ENCODE data around the gene TMEM120A. TPM values are rescaled to one million over a fixed set of nuclear protein-coding genes. Genes with fewer than 3 reads are reported as not detected.
A peak's percentile ranks its signal among the peaks of the same experiment; 100 is the strongest.
"Not testable (repeated sequence)": the region's sequence is repeated elsewhere in the genome, so short reads cannot be mapped to it uniquely, and the experiment has no call there.

TMEM120A gene
- 56.4 and 197 TPM in 2 replicates for total RNA-seq

DNA sequence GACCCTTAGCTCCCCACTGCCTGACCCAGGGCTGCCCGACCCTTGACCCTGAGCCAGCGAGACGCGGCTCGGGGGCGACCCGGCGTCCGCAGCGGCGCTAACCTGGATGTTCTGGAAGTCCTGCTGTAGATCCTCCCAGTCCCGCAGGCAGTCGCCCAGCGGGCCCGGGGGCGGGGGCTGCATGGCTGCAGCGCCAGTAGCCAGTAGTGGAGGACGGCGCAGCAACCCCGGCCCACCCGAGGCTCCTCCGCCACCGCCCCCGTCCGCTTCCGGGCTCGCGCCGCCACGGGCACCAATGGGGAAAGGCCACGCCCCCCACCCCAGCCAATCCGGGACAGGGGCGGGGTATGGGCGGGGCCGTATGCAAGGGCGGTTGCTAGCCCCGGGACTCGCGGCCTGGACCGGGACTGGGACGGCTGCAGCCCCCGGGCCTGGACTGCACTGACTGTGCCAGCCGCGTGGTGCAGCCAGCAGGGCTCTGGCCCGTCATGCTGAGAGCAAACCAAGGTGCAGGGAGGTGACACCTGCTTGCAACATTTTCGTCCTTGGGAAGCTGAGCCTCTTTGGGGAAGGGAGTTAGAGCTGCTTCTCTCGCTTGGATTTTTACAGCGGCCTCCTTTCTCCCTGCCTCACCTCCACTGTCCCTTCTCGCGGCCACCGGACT is at the start of gene TMEM120A:
Gene TMEM120A, minus strand, starts transcription at position 208 of the 664 bp plus-strand sequence. Its CDS starts 25 bp downstream, at position 183.
- DNase-seq (ENCODE audit: low read depth in 2 of 2) = peak; percentile 93 to 98

DNA sequence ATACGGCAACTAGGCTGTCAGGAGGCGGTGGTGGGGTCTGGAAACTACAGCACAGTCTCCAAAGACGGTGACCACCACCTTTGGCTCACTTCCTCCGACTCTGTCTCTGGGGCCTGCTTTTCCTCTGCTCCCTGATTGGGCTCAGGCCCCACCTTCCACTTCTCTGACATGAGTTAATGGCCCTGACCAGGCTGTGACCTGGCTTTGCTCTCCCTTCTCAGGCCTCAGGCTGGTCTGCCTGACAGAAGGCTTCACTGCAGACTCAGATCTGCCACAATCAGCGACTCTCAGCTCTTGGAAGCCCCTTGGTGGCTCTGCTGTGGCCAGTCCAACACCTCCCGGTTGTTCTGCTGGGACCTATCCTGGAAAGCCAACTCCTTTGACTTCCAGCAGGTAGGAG is 45.7 kb upstream of the TMEM120A start:
- no peak for DNase-seq (ENCODE audit: low read depth in 2 of 2)

DNA sequence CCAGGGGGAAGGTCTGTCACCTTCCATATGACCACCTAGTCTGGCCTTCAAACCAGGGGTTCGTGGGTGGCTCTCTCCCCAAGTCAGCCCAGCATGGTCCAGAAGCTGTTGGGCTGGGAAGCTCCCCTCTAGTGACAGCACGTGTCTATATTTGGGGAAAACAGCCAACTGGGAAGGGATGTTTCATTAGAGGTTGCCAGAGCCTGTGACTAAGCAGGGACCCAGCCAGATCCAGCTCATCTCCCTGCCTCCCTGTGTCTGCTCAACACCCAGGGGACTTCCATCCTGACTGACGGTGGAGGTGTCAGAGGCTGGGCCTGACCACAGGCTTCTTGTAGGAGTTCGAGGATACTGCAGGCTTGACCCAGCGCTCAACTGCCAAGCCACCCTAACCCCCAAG is 42.9 kb upstream of the TMEM120A start:
- peak in 1 of 2 donors; percentile 20 for DNase-seq (ENCODE audit: low read depth in 2 of 2)

DNA sequence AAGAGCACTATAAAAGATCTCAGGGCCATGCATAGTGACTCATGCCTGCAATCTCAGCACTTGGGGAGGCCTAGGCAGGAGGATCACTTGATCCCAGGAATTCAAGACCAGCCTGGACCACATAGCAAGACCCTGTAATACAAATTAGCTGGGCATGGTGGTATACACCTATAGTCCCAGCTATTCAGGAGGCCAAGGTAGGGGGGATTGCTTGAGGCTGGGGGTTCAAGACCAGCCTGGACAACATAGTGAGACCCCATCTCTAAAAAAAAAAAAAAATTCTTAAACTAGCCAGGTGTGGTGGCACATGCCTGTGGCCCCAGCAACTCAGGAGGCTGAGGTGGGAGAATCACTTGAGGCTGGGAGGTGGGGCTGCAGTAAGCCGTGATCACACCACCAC is 37.6 kb upstream of the TMEM120A start:
- DNase-seq (ENCODE audit: low read depth in 2 of 2) = no peak

DNA sequence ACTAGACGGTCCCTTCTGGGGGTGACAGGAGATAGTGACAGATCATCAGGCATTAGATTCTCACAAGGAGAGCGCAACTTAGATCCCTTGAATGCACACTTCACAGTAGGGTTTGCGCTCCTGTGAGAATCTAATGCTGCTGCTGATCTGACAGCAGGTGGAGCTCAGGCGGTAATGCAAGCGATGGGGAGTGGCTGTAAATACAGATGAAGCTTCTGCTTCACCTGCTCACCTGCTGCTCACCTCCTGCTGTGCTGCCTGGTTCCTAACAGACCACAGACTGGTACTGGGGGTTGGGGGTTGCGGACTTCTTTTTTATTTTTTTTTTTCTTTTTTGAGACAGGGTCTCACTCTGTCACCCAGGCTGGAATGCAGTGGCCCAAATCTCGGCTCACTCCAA is 35.3 kb upstream of the TMEM120A start:
- not testable (repeated sequence) for DNase-seq (ENCODE audit: low read depth in 2 of 2)

DNA sequence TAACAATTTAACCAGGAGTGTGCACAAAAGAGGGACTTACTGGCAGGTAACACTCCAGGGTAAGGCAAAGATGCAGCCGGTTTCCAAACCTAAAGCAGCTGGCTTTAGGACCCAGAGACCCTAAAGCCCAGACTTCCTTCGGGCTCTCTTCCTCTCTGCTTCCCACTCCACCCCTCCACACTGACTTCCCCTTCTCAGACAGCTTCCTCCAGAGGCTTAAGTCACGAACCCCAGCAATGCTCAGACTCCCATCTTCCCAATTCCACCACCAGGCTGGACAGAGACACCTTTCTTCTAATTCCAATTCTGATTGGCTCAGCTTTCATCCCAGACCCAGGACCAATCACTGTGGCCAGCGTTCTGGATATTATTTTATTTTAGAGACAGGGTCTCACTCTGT is 28.6 kb upstream of the TMEM120A start:
- peak in 1 of 2 donors; percentile 24 for DNase-seq (ENCODE audit: low read depth in 2 of 2)

DNA sequence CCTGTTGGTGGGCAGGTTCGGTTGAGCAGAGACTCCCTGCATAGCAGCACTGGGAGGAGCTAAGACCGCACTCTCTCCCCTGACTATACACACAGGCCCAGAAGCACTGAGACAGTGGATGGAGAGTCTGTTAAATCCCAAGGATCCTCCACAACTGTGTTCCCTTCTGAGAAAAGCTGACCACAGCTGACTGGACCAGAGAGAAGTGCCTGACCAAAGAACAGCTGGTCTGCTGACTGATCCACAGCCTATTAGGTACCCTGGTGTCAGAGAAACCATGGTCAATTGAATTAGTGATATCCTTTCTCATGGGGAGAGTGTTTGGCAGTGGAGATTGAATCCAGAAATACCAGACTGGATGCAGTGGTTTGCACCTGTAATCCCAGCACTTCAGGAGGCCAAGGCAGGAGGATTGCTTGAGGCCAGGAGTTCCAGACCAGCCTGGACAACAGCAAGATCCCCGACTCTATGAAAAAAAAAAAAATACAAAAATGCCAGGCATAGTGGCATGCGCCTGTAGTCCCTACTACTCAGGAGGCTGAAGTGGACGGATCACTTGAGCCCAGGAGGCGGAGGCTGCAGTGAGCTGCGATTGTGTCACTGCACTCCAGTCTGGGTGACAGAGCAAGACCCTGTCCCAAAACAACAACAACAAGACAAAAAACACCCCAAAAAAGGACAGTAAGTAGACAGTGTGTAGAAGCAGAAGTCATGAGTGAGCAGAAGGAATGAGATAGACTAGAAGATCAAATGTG is 27.8 kb upstream of the TMEM120A start:
- DNase-seq (ENCODE audit: low read depth in 2 of 2) = no peak

DNA sequence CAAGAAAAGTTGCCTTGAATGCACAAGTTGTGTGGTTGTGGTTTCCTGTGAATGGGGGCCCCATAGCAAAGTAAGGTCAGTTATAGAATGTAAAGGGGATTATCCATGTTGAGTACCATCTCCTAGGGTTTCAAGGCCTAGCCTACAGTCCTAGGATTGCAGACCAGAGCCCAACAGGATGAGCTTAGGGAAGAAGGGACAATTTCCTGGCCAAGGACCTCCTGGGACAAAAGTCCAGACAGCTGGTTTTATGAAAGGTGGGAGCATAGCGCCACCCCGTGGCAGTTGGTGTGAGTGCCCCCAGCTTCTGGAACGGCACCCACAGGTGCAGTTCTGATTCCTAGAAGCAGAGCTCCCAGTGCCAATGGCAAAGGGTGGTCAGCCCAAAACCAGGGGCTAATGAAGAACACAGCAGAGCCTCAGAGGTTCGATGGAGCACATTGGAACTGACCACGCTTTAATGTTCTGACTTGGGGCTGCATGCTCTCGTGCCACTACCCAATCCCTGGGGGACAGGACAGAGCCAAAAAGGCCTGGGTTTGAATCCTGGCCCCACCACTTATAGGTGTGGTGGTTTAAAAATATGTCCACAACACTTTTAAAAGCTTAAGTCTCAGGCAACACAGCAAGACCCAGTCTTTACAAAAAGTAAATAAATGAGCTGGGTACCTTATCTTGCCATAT is 25.8 kb upstream of the TMEM120A start:
- DNase-seq (ENCODE audit: low read depth in 2 of 2) = peak; percentile 76 to 88

DNA sequence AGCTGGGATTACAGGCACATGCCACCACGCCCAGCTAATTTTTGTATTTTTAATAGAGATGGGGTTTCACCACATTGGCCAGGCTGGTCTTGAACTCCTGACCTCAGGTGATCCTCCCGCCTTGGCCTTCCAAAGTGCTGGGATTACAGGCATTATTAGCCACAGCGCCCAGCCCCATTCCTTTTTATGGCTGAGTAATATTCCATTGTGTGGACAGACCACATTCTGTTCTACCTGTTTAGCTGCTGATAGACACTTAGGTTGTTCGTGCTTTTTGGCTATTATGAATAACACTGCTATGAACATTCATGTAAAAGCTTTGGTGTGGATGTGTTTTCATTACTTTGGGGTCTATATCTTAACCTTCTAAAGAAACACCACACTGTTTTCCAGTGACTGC is 24.1 kb upstream of the TMEM120A start:
- not testable (repeated sequence) for DNase-seq (ENCODE audit: low read depth in 2 of 2)

DNA sequence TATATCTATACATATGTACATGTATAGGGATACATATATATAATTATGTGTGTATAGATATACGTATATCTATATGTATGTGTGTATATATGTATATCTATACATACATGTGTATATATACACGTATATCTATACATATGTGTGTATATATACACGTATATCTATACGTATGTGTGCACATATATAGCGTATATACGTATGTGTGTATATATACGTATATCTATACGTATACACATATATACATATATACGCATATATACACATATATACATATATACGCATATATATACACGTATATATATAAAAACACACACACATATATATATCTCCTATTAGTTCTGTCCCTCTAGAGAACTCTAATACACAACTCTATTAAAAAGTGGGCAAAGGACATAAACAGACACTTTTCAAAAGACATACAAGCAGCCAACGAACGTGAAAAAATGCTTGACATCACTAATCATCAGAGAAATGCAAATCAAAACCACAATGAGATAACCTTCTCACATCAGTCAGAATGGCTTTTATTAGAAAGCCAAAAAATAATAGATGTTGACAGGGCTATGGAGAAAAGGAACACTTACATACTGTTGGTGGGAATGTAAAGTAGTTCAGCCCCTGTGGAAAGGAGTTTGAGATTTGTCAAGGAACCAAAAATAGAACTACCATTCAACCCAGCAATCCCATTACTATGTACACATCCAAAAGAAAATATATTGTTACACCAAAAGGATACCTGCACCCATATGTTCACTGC is 22.0 kb upstream of the TMEM120A start:
- DNase-seq (ENCODE audit: low read depth in 2 of 2) = no peak

DNA sequence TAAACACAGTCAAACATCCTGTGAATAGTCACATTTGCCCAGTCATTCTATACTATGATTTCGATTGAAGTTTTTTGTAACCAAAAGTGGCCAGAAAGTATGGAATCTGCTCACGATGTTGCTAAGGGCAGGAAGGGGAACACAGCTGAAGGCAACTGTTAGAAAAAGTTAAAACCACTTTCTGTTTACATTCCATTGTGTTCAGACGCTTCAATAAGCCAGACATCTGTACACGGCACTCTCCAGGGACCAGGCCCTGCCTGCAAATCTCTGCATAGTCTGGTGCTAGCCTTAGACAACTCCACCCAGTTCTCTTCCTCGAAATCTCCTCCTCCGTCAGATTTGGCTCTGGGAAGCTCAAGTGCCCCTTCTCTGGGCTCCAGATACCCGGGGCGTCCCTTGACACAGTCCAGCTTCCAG is 17.1 kb upstream of the TMEM120A start:
- DNase-seq (ENCODE audit: low read depth in 2 of 2) = peak; percentile 70 to 90

DNA sequence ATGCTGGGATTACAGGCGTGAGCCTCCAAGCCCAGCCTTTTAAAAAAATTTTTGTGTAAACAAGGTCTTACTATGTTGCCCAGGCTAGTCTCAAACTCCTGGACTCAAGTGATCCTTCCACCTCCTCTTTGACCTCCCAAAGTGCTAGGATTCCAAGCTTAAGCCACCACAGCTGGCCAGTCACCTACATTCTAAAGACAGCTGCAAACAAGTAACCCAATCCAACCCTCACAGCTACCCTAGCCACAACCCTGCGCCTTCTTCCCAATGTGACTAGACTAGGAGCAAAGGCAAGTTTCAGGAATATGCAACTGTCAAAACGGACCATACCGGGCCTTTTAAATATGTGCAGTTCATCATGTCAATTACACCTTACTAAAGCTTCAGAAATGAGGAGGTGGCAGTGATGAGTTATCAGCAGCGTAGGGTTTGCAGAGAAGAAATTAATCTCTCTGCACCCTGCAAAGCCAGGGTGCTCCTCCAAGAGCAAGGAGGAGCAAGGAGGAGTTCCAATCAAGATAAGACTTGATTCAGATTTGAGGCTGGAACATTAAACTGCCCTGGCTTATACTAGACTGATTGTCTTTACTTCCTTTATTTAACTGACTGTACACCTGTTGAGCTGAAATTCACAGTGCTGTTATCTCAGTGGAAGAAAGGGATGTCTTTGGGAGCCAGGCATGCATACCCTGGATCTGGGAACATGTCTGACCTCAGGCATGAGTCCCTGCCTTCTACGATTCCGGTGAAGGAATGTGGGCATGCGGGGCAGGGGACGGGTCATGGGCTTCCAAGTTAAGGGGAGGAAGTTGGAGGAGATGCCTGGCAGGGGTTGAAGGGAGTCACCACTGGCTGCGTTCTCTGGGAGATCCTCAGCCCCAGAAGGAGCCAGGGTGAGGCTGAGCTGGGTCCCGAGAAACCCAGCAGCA is 15.5 kb upstream of the TMEM120A start:
- no peak for DNase-seq (ENCODE audit: low read depth in 2 of 2)

DNA sequence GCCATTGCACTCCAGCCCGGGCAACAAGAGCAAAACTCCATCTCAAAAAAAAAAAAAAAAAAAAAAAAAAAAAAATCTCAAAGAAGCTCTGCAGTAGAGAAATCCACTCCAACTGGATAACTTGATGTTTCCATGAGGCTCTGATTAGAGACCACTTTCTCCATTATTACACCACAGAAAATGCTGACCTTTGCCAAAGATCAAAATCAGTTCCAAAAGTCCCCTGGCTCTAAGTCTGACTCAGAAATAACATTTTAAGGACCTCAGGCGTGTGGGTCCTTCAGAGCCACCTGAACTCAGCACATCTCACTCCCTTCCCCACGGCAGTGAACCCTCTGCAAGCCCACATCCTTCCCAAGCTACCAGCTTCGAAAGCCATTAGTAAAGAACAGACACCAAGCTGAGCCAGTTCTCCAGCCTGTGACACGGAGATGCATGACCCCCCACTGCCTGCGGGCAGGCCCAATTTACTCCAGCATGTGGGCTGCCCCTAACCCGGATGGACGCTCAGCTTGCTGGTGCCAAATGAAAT is 13.8 kb upstream of the TMEM120A start:
- DNase-seq (ENCODE audit: low read depth in 2 of 2) = peak in 1 of 2 donors; percentile 55

DNA sequence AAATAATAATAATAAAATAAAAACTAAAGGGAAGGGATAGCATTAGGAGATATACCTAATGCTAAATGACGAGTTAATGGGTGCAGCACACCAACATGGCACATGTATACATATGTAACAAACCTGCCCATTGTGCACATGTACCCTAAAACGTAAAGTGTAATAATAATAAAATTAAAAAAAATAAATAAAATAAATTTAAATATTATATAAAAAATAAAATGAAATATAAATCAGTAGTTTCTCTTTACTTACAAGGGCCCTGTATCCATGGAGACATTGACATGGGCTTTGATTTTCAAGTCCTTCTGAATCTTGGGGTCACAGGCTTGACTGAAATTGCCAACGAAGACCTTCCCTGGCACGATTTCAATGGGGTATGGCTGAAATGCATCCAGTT is 10.6 kb upstream of the TMEM120A start:
- not testable (repeated sequence) for DNase-seq (ENCODE audit: low read depth in 2 of 2)

DNA sequence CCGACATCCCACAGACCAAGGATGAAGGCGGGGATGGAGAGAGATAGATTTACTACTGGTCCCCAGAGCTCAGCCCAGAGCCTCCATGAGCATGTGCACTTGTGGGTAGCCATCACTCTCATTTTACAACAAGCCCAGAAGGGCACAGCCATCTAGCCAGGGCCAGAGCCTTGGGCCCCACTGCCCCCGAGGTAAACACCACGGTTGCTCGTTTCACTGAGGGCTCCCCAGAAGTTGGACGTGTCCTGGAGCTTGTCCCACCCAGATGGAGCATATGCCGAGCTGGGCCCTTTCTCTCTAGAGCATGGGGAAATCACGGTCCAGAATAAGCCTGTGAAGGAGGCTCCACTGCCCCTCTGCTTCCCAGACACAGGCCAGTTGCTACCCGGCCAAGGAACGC is 9.0 kb upstream of the TMEM120A start:
- DNase-seq (ENCODE audit: low read depth in 2 of 2) = no peak

DNA sequence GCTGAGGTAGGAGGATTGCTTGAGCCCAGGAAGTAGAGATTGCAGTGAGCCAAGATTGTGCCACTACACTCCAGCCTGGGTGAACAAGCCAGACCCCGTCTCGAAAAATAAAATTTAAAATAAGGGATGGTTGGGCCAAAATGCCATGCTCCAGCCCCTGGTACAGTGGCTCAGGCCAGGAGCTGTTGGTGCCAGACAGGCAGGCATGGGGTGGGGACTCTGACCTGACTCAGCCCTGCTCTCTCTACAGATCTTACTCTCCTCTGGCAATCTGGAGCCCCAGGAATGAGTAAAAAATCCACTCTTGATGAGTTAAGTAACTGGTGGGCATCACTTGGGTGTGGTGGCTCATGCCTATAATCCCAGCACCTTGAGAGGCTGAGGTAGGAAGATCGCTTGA is 8.4 kb upstream of the TMEM120A start:
- DNase-seq (ENCODE audit: low read depth in 2 of 2) = no peak

DNA sequence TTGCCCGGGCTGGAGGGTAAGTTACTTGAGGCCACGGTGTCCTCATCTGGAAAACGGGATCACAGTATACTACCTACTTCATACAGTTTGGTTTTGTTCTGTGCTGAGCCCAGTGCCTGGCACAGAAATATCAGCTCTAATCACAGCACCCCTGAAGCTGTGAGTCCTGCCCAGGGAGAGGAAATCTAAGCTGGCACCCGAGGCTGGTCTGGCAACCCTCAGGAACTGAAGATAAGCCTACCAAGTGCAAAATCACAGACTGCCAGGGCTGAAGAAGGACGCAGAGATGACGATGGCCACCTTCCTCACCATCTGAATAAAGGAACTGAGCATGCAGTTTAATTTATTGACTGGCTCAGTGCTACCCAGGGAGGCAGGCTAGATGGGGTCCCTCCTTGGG is 7.7 kb upstream of the TMEM120A start:
- DNase-seq (ENCODE audit: low read depth in 2 of 2) = no peak

DNA sequence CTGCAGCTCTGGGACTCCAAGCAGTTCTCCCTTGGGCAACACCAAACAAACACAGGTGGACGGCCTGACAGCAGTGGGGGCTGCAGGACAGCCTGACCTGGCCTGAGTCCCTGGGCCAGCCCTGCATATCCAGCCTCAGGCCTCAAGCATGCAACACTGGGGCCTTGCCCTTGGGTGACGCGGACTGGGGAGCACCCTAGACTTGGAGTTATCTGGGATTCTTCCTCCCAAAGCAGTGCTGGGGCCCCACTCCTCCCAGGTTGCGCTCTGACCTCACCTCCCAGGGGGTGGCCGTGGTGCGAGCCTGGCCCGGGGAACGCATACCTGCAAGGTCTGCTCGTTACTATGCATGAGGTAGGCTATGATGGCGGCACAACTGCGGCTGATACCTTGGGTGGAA is 6.2 kb upstream of the TMEM120A start:
- no peak for DNase-seq (ENCODE audit: low read depth in 2 of 2)

DNA sequence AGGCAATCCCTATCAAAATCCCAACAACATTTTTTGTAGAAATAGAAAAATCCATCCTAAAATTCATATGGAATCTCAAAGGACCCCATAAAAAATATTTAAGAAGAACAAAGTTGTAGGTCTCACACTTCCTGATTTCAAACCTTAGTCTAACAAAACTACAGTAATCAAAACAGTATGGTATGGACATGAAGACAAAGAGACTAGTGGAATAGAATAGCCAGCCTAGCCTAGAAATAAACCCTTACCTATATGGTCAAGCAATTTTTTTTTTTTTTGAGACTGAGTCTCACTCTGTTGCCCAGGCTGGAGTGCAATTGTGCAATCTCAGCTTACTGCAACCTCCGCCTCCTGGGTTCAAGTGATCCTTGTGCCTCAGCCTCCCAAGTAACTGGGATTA is 3.6 kb upstream of the TMEM120A start:
- no peak for DNase-seq (ENCODE audit: low read depth in 2 of 2)

DNA sequence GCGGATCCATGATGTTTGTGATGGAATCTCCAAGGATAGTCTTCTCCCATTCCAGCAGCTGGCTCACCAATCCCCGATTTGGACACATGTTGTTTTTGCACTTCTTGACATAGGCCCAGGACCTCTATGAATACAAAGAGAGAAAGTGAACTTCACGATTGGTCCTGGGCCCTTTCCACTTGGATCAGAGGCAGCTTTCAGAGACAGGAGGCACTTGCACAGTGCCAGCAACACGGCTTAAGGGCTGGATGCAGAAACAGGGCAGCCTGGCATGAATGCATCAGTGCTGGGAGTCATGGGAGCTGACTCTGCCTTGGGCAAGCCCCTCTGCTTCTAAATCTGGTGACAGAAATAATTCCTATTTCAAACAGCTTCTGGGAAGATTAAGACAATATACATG is 2.1 kb upstream of the TMEM120A start:
- DNase-seq (ENCODE audit: low read depth in 2 of 2) = no peak
